ENCODE data around the gene UNK.
"Not testable (repeated sequence)": the region's sequence is repeated elsewhere in the genome, so short reads cannot be mapped to it uniquely, and the experiment has no call there.

UNK gene

GRCh38 chr17:75864448-75864871 is 79.9 kb downstream of the UNK start:
- Histone ChIP-seq H3K36me3 (ENCODE audit: insufficient read depth, low read length) (no peaks in the 10 kb centered on the region), H3K27ac (ENCODE audit: low read depth, low read length, poor library complexity, severe bottlenecking) (no peak overlapping the region), H3K27me3 (ENCODE audit: insufficient read depth, low read length) (no peaks in the 10 kb centered on the region), H3K9me2 (ENCODE audit: low read depth, low read length) (no peaks in the 10 kb centered on the region), H3K4me3 (ENCODE audit: low read depth, low read length, poor library complexity, severe bottlenecking) (no peak overlapping the region), H4K20me1 (ENCODE audit: insufficient read depth, low read length) (no peaks in the 10 kb centered on the region), H3K9me3 (ENCODE audit: low read length) (no peaks in the 10 kb centered on the region), H3K9ac (ENCODE audit: low read length) (no peak overlapping the region), H3K4me1 (ENCODE audit: insufficient read depth, low read length, severe bottlenecking) (peaks cover 14% of the 10 kb centered on the region), H2AFZ (ENCODE audit: low read length) (no peak overlapping the region), H3K79me2 (ENCODE audit: insufficient read depth, low read length) (no peaks in the 10 kb centered on the region), H3K4me2 (ENCODE audit: low read length) (no peak overlapping the region; the same call in 1 of the 2 replicates), H3F3A (ENCODE audit: insufficient read depth, low read length) (no peaks in the 10 kb centered on the region)
- no peak for TF ChIP-seq CTCF (IDR thresholded peaks at IDR 0.05; ENCODE audit: low read length)
- TF ChIP-seq EZH2 (IDR thresholded peaks at IDR 0.05; ENCODE audit: borderline replicate concordance, low read length), result no peak

GRCh38 chr17:75864887-75865286 is 80.3 kb downstream of the UNK start:
- H3K4me1 ChIP-seq (ENCODE audit: insufficient read depth, low read length, severe bottlenecking), result peaks cover 11% of the 10 kb centered on the region
- not testable (repeated sequence) for H3K4me3 ChIP-seq (ENCODE audit: low read depth, low read length, poor library complexity, severe bottlenecking); H3K36me3 ChIP-seq (ENCODE audit: insufficient read depth, low read length); H2AFZ ChIP-seq (ENCODE audit: low read length); H4K20me1 ChIP-seq (ENCODE audit: insufficient read depth, low read length); H3K9me3 ChIP-seq (ENCODE audit: low read length); H3K79me2 ChIP-seq (ENCODE audit: insufficient read depth, low read length); H3K9ac ChIP-seq (ENCODE audit: low read length); H3K27ac ChIP-seq (ENCODE audit: low read depth, low read length, poor library complexity, severe bottlenecking); H3K9me2 ChIP-seq (ENCODE audit: low read depth, low read length); H3K4me2 ChIP-seq (ENCODE audit: low read length); H3K27me3 ChIP-seq (ENCODE audit: insufficient read depth, low read length); H3F3A ChIP-seq (ENCODE audit: insufficient read depth, low read length)

GRCh38 chr17:75865404-75866188 is 81.0 kb downstream of the UNK start:
- not testable (repeated sequence) for H3K36me3 ChIP-seq (ENCODE audit: insufficient read depth, low read length); H3K27ac ChIP-seq (ENCODE audit: low read depth, low read length, poor library complexity, severe bottlenecking); H3K4me3 ChIP-seq (ENCODE audit: low read depth, low read length, poor library complexity, severe bottlenecking); H3K9me3 ChIP-seq (ENCODE audit: low read length); H3K79me2 ChIP-seq (ENCODE audit: insufficient read depth, low read length); H2AFZ ChIP-seq (ENCODE audit: low read length); H3F3A ChIP-seq (ENCODE audit: insufficient read depth, low read length); H3K4me2 ChIP-seq (ENCODE audit: low read length); H4K20me1 ChIP-seq (ENCODE audit: insufficient read depth, low read length); H3K9ac ChIP-seq (ENCODE audit: low read length); H3K9me2 ChIP-seq (ENCODE audit: low read depth, low read length); H3K27me3 ChIP-seq (ENCODE audit: insufficient read depth, low read length)
- peaks cover 11% of the 10 kb centered on the region for H3K4me1 ChIP-seq (ENCODE audit: insufficient read depth, low read length, severe bottlenecking)

GRCh38 chr17:75868730-75869281 is 84.2 kb downstream of the UNK start:
- not testable (repeated sequence) for H3K4me2 ChIP-seq (ENCODE audit: low read length); H3K27ac ChIP-seq (ENCODE audit: low read depth, low read length, poor library complexity, severe bottlenecking); H3K9me3 ChIP-seq (ENCODE audit: low read length); H3K27me3 ChIP-seq (ENCODE audit: insufficient read depth, low read length); H3K9ac ChIP-seq (ENCODE audit: low read length); H4K20me1 ChIP-seq (ENCODE audit: insufficient read depth, low read length); H3K36me3 ChIP-seq (ENCODE audit: insufficient read depth, low read length); H3F3A ChIP-seq (ENCODE audit: insufficient read depth, low read length); H2AFZ ChIP-seq (ENCODE audit: low read length); H3K9me2 ChIP-seq (ENCODE audit: low read depth, low read length); H3K4me3 ChIP-seq (ENCODE audit: low read depth, low read length, poor library complexity, severe bottlenecking); H3K79me2 ChIP-seq (ENCODE audit: insufficient read depth, low read length)
- H3K4me1 ChIP-seq (ENCODE audit: insufficient read depth, low read length, severe bottlenecking), result peaks cover 15% of the 10 kb centered on the region

All from OCI-LY1 (cell line).